ENCODE results near the gene SNX25.

SNX25 gene

DNA sequence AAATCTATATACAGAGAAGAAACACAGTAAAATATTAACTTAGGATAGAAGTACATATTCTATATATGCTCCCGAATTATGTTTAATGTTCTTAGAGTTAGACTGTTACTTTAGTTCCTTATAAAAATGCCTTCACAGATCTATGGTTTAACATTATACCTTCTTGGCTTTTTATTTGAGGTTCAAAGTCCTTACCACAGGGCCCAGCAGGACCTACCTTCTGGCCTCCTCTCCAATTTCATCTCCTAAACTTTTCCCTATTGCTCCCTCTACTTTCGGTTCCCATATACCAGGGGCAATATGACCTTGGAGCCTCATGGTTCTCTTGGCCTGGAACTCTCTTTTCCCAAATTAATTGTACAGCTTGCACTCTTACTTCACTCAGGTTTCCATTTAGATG, 199.0 kb downstream of the SNX25 start:
- TF ChIP-seq, protein P1, sequence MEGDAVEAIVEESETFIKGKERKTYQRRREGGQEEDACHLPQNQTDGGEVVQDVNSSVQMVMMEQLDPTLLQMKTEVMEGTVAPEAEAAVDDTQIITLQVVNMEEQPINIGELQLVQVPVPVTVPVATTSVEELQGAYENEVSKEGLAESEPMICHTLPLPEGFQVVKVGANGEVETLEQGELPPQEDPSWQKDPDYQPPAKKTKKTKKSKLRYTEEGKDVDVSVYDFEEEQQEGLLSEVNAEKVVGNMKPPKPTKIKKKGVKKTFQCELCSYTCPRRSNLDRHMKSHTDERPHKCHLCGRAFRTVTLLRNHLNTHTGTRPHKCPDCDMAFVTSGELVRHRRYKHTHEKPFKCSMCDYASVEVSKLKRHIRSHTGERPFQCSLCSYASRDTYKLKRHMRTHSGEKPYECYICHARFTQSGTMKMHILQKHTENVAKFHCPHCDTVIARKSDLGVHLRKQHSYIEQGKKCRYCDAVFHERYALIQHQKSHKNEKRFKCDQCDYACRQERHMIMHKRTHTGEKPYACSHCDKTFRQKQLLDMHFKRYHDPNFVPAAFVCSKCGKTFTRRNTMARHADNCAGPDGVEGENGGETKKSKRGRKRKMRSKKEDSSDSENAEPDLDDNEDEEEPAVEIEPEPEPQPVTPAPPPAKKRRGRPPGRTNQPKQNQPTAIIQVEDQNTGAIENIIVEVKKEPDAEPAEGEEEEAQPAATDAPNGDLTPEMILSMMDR (IDR thresholded peaks at IDR 0.05; ENCODE audit: borderline replicate concordance, insufficient read depth, low read depth, low read length) = no peak
- no peak overlapping the region for H3K4me3 ChIP-seq (ENCODE audit: low read depth, low read length)

DNA sequence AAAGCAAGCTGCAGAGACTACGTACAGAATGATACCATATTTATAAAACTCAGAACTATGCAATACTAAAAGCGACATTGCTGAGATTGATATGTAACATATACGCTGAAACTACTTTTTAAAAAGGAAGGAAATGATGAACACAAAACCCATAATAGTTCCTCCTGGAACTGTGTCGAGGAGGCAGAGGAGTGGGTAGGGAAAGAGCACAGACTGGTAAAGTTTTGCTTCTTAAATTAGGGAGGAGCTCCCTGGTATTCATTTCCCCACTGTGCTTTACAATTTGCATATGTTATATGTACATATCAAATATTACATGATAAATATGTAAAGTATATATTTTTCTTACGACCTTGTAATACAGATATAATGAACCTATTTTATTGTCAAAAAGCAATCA, 202.5 kb downstream of the SNX25 start:
- TF ChIP-seq, protein P1 (IDR thresholded peaks at IDR 0.05; ENCODE audit: borderline replicate concordance, insufficient read depth, low read depth, low read length) = no peak
- no peak overlapping the region for H3K4me3 ChIP-seq (ENCODE audit: low read depth, low read length)

DNA sequence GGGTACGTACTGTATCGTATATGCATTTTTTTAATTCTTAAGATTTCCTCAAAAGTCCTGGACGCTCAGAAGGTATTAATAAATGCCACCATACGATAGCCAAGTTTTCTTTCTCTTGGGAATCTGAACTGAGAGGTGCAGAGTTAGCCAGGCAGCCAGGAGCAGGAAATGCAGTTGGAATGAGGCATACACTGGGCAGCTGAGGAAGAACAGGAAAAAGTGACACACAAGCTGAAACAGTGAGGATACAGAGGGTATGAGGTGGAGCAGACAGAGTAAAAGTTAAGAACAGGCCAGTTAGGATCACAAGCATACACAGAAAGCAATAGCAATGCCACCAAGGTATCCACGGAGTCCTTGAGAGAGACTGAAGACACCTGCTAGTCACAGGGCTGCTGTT, 203.0 kb downstream of the SNX25 start:
- TF ChIP-seq, protein P1 (IDR thresholded peaks at IDR 0.05; ENCODE audit: borderline replicate concordance, insufficient read depth, low read depth, low read length) = no peak
- no peak overlapping the region for H3K4me3 ChIP-seq (ENCODE audit: low read depth, low read length)
